ENCODE results near the gene PHTF1. TPM values are rescaled to one million over a fixed set of nuclear protein-coding genes. Genes with fewer than 3 reads are reported as not detected.
A peak's percentile ranks its signal among the peaks of the same experiment; 100 is the strongest.

PHTF1 gene
- total and polyA plus RNA-seq, 10 of the 15 experiments (the other 5 are each of a cell fraction or from before 2014, with no cell fraction given): 7.8 to 37.6 (median 24.1) TPM

- Histone ChIP-seq H3K27ac (ENCODE audit: control insufficient read depth, insufficient read depth) (no peak overlapping the region), H3K4me2 (ENCODE audit: control insufficient read depth, insufficient read depth) (no peak overlapping the region), H3K9me3 (replicated peaks; ENCODE audit: control insufficient read depth, insufficient read depth, low read length) (peaks cover 7% of the 10 kb centered on the region), H3K4me3 (0 out of 2 replicates have a peak overlapping the region, but pooled peaks have one; percentile 25), H4K20me1 (ENCODE audit: control insufficient read depth, insufficient read depth) (no peaks in the 10 kb centered on the region), H3K4me1 (ENCODE audit: control insufficient read depth, insufficient read depth, low read length) (peaks cover 14% of the 10 kb centered on the region), H3K27me3 (replicated peaks in 1 of 2; ENCODE audit: control insufficient read depth in 2 of 2, insufficient read depth in 2 of 2, low read length in 1 of 2) (no peaks in the 10 kb centered on the region), H3K79me2 (ENCODE audit: control insufficient read depth, insufficient read depth, low read length) (peaks cover 91% of the 10 kb centered on the region), H2AFZ (ENCODE audit: control insufficient read depth, low read depth, low read length) (no peak overlapping the region), H3K9ac (ENCODE audit: control insufficient read depth, insufficient read depth, low read length) (no peak overlapping the region), H3K36me3 (ENCODE audit: control insufficient read depth in 2 of 2, insufficient read depth in 2 of 2, low read length in 1 of 2) (peaks cover 0 to 4% of the 10 kb centered on the region in 2 experiments; a peak in 1 of 4 replicates)
- ChIA-PET CTCF (interaction anchor here (0.8 to 2.2 kb wide), 5 partner anchors 11 to 56 kb away, joined by 3 to 7 read pairs (median 4); partner anchors contain the start of gene PHTF1), RAD21 (ENCODE audit: unreplicated experiment) (interaction anchor here (1.2 to 1.3 kb wide), 2 partner anchors 11 to 45 kb away, joined by 6 to 8 read pairs; partner anchors contain the start of gene PHTF1), SMC1A (ENCODE audit: uncharacterized antibody, unreplicated experiment) (interaction anchor here (0.6 to 3.9 kb wide), 12 partner anchors 11 to 63 kb away, joined by 3 to 35 read pairs (median 4); no protein-coding TSS in a partner anchor), POLR2A (interaction anchor here (0.6 to 2.4 kb wide), 11 partner anchors 8 to 1122 kb away, joined by 3 to 9 read pairs (median 5); partner anchors contain the start of genes PHTF1 and RSBN1)
- DNase-seq (ENCODE audit: low read depth, low spot score) (no peak), FAIRE-seq (no peak), ATAC-seq (peak; percentile 35)
- in situ Hi-C loops (cut with MboI) (no loop called here), intact Hi-C loops (cut with micrococcal nuclease; ENCODE audit: unreplicated experiment) (no loop called here)
- BruUV-seq (replicated peaks): TSS peak; percentile 4
- TF ChIP-seq EP300 (IDR thresholded peaks at IDR 0.05; ENCODE audit: borderline replicate concordance in 1 of 2, control insufficient read depth in 1 of 2, low read depth in 2 of 2, low read length in 2 of 2) (no peak), CTCF (IDR thresholded peaks at IDR 0.05 in 2 of 3, conservative IDR thresholded peaks at IDR 0.05 in 1 of 3; ENCODE audit: control insufficient read depth in 2 of 3, extremely low read depth in 1 of 3, insufficient read depth in 1 of 3, low read depth in 3 of 3, low read length in 3 of 3) (no peak), POLR2AphosphoS5 (IDR thresholded peaks at IDR 0.05; ENCODE audit: low read length) (no peak), RELA (IDR thresholded peaks at IDR 0.05; ENCODE audit: borderline replicate concordance, partially characterized antibody) (no peak), BRCA1 (IDR thresholded peaks at IDR 0.05; ENCODE audit: low read depth, low read length) (no peak)
- WGBS (ENCODE audit: insufficient coverage, insufficient replicate concordance, low lambda C conversion rate, missing lambda C conversion rate): 78% methylated on average over 8 of the region's 8 CpGs
These were observed 45.4 kb upstream of the PHTF1 start for GRCh38 chr1:113804421-113805255.
